CD4-positive, alpha-beta T cell treated with Interleukin-4 for 4 hours (primary cell): ENCODE measurements around the gene CCDC106.

Experiments
- DNase-seq: peaks from one replicate; pipeline ENCODE4 v3.0.0-alpha.2; 2020

The CCDC106 gene

GRCh38 chr19:55638864-55639359, 9.1 kb upstream of the CCDC106 start:
- DNase-seq: peak; percentile 67

- peak; percentile 69 for DNase-seq
Measured at GRCh38 chr19:55640043-55640576, 7.9 kb upstream of the CCDC106 start.

DNA sequence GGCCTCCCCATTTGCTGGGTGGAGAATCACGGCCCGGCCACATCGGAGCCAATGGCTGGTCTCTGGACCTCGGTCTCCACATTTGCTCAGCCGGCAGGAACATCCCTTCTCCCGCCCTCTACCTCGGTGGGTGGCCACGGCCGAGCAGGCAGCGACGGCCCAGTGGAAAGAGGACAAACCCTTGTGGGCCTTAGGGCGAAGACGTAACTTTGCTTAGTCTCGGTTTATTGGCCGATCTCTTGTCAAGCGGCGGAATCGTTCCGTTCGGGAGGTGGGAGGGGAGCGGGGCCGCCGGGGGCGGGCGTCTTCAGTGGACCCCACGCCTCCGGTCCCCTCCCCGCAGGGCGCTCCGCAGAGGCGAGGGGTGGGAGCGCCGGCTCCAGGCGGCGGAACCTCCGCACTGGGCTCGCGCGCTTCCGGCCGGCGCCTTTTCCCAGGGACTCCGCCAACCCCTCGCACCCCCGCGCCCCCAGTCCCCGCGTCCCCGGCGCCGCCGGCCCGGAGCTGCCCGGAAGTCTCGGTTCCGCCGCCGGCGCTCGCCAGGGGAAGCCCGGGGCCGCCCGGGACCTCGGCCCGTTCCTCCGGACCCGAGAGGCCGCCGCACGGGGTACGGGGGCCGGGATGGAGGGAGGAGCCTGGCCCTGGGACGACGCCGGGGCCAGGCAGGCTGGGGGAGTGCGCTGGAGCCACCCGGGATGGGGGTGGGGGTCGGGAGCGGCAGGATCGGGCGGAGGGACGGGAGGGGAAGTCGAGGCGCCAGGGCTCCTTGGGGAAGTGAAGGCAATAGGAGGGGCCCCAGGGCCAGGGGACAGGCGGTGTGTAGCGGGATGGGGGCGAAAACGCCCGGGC, 7.2 kb upstream of the CCDC106 start, which contains the start of gene ZNF580:
TSS of gene ZNF580 (plus strand) at position 426 of the 849 bp plus-strand sequence. CDS start 1,507 bp downstream, outside the sequence.
- DNase-seq: peak; percentile 40

DNA sequence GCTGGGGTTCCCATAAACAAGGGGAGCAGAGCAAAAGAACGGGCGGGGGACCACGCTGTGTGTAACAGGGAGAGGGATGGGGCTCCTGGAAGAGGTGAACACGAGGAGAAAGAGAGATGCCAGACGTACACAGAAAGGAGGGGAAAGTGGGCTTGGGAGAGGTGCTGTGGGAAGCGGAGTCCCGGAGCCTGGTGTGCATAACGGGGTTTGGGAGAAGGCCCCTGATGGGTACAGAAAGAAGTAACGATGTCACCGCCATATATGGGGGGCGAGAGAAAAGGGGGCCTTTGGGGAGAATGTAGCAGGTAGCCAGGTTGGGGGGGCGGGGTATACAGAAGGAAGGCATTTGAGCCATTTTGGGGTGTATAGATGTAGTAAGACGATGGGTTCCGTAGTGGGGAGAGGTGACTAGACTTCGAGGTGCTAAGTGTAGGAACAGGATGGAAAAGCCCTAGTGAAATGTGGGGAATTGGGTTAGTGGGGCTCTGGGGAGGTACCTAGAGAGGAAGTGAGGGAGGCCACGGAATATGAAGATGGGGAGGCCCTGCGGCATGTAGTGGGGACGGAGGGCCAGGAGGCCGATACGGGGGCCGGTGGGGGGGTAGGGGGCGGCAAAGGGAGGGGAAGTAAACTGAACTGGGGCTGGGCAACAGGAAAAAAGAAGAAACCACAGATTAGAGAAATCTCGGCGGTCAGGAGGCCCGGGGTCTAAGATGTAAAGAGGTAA, 6.4 kb upstream of the CCDC106 start:
- DNase-seq: peak; percentile 27

DNA sequence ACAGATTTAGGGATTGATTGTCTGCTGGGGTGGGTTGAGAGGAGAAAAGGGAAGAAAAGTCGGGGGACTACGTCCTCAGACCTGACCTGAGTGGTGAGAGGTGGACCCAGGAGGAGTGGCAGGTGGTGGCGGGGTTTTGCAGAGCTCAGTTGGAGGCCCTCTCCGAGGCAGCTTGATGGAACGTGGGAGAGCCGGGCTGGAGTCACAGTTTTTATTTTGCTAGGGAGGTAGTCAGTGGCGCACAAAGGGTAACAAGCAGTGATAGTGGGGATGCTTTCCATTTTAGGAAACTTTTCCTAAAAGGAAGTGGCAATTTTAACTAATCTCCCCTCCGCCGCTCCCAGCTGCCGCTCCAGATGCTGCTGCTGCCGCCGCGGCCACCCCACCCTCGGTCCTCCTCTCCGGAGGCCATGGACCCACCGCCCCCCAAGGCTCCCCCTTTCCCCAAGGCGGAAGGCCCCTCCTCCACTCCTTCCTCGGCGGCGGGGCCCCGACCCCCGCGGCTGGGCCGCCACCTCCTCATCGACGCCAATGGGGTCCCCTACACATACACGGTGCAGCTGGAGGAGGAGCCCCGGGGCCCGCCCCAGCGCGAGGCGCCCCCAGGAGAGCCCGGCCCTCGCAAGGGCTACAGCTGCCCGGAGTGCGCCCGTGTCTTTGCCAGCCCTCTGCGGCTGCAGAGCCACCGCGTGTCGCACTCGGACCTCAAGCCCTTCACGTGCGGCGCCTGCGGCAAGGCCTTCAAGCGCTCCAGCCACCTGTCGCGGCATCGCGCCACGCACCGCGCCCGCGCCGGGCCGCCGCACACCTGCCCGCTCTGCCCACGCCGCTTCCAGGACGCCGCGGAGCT, 5.6 kb upstream of the CCDC106 start:
- DNase-seq: peak; percentile 18

DNA sequence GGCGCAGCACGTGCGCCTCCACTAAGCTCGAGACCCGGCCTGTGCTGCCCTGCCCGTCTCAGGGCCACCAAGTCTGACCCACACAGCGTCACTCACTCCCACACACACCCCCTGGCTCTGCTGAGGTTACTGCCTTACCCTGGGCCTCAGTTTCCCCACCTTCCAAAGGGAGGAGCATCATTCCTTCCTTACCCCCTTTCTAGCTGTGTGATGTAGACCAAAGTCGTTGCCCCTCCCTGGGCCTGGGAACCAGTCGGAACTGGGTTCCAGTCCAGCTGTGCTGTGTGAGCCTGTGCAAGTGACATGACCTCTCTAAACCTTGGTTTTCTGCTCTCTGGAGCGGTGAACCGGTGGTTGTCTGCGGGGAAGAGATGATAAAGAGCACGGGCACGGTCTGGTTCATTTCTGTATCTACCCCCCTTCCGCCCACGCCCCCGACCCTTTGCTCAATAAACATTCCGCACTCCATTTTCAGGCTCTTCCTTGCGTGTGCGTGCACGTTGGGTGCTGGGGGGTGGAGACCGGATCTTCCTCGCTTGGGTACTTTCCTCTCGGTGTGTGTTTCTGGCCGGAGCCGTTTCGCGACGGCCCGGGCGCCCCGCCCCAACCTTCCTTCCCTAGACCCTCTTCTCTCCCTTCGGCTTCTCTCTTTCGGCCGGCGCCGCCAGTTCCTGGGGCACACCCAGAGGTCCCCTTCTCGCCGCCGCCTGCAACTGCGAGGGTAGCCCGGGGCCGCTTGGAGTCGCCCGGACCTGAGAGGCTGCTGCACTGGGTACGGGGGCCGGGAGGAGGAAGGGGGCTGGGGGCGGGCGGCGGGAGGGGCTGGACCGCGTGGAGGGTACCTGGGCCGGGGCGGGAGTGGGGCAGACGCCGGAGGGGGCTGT, 4.8 kb upstream of the CCDC106 start, which contains the start of gene ZNF581:
TSS of gene ZNF581 (plus strand) at position 647 of the 884 bp plus-strand sequence. CDS start 923 bp downstream, outside the sequence.
- peak; percentile 81 for DNase-seq

DNA sequence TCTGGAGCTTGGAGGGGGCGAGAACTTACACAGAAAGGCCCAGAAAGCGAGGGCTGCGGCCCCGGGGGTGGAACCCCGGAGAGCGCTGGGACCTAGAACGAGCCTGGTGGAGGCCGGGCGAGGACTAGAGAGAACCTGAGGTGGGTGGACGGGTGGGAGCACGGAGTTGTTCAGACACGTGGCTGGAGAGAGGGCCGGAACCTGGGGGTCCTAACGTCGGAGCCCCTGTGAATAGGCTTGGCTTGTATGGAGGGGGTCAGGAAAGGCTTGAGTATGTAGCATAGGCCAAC, 4.2 kb upstream of the CCDC106 start:
- no peak for DNase-seq

GRCh38 chr19:55644191-55644833, 3.7 kb upstream of the CCDC106 start:
- no peak for DNase-seq

DNA sequence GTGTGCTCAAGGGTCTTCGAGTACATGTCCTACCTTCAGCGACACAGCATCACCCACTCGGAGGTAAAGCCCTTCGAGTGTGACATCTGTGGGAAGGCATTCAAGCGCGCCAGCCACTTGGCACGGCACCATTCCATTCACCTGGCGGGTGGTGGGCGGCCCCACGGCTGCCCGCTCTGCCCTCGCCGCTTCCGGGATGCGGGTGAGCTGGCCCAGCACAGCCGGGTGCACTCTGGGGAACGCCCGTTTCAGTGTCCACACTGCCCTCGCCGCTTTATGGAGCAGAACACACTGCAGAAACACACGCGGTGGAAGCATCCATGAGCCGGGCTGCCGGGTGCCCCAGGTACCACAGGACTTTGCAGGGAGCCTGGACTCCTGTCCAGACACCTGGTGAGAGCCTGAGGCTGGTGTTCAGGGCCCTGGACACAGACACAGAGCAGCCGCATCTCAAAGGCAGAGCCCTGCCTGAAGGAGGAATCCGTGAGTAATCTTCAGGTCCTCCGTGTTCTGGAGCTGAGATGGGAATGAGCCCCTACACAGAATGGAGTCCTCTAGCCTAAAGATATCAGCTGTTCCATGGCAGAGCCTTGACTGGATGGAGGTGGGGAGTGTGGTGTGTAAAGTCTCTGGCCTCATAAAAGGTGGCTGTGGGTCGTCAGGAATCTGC, 3.0 kb upstream of the CCDC106 start:
- no peak for DNase-seq

DNA sequence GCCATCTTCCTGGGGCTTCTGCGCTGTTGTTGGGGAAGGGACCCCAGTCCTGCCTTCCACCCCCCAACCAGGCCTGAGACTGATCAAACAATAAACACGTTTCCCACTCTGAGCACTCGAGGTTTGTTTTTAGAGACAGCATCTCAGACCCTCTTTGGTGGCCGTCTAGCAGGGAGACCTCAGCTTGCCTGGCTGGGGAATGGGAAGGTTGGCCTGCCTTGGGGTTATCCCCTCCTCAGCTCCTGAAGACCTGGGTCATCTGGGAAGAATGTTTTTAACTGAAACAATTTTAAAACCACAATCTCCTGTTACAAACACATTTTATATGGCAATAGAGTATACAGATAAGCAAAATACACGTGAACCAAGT, 2.5 kb upstream of the CCDC106 start:
- no peak for DNase-seq

DNA sequence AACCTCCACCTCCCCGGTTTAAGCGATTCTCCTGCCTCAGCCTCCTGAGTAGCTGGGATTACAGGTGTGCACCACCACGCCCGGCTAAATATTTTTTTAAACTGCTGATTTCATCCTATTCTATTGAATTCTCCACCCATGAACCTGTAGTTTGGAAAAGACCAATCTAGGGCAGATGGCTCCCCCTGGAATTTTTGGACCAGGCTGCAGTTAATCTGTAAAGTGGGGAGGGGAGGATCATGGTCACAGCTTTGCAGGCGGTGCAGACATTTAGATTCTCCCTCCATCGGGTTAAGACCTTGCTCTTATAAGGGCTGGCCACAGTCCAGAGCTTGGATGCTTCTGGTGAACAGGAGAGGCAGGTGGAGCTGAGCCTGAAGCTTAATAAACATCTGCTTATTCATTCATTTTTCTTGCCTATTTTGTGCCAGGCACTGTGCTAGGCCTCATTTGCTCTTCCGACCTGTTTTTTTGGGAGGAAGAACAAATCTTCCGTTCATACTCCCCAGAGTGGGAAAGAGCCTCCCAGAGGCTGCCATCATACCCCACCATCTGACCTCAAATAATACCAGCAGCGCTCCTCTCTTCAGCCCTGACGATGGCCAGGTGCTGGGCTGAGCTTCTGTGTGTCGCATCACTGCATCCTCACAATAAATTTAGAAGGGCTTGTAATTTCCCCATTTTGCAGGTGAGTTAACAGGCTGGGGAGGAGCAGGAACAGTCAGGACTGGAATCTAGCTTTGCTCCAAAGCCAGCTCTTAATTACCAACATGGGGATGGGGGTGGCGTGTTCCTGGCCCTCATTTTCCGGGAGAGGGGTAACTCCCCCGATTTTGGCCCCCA, 902 bp upstream of the CCDC106 start:
- DNase-seq: no peak

DNA sequence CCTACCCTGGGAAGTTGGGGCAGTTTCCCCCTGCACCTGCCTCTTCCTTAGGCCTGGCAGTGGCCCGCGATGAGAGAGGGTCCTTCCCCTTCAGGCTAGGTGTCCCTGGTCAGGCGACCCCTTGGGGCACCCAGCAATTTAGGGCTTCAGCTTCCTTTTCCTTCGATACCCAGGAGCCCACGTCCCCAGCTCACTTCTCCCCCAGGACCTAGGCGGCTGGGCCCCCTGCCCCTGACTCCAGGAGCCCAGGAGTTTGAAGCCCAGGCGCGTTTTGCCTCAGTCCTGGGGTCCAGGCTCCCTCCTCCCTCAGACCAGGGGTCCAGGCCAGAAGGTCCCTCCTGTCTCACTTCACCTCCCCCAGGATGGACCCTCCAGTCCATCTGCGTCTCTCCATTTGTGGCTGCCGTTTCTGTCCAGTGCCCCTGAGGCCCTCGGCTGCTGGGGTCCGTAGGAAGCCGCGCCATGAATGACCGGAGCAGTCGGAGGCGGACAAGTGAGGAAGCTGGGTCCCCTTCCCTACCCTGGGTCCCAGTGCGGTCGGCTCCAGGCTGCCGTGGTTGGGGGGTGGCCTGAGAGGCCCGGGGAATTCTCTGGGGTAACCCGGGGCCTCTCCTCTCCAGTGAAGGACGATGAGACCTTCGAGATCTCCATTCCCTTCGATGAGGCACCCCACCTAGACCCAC, 714 bp downstream of the CCDC106 start:
- DNase-seq: no peak

GRCh38 chr19:55649268-55650125, 1.5 kb downstream of the CCDC106 start:
- DNase-seq: no peak

GRCh38 chr19:55650126-55650557, 2.1 kb downstream of the CCDC106 start:
- no peak for DNase-seq

DNA sequence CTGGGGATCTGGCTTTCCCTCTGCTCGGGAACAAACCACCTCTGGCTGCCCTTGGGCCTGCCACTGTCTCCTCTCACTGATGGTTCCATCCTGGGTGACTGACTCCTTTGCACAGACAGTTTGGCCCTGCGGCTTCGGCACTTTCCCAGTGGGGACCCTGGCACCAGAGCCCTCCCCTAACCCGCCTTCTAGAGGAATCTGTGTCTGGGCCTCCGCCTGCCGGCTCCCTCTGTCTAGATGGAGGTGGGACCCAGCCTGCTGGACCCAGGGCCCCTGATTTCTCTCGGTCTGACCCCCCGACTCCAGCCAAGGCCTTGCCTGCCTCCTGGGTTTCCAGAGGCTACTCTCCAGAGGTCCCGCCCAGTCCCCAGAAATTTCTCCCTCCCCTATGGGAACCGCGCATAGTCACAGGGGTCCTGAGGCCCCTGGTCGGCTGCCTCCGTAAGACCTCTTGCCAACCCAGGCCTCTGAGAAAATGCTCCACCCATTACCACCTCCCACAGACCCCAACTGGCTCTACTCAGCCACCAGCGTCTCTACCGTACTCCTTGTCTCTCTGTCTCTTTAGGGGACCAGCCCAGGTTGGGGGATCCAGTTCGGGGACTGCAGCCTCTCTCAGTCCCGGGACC, 2.7 kb downstream of the CCDC106 start:
- no peak for DNase-seq

GRCh38 chr19:55651236-55651635, 3.2 kb downstream of the CCDC106 start:
- no peak for DNase-seq
